Subcutaneous adipose tissue (tissue), 4 donors: Measurements from ENCODE around the gene GDAP1L1. TPM values are rescaled to one million over a fixed set of nuclear protein-coding genes. Genes with fewer than 3 reads are reported as not detected.

ENCODE experiments used
- total RNA-seq, 4 donors: library from RNA; depleted of rRNA; stranded (reverse); fragments of >200 nt; gene quantifications; one replicate each; pipeline ENCODE4 v1.1.0, GENCODE V29; 2016
- TF ChIP-seq, protein P1 (sequence below): fragments of 450-650 bp; IDR thresholded peaks from one replicate; pipeline ENCODE4 v1.5.1; 2016; ENCODE audit warnings: low read depth, mild to moderate bottlenecking, control low read depth, antibody characterized with exemption, moderate library complexity

The GDAP1L1 gene
- total RNA-seq, 4 donors from 2014 or later: not detected

GRCh38 chr20:44247586-44248409, 690 bp downstream of the GDAP1L1 start:
- TF ChIP-seq, protein P1, sequence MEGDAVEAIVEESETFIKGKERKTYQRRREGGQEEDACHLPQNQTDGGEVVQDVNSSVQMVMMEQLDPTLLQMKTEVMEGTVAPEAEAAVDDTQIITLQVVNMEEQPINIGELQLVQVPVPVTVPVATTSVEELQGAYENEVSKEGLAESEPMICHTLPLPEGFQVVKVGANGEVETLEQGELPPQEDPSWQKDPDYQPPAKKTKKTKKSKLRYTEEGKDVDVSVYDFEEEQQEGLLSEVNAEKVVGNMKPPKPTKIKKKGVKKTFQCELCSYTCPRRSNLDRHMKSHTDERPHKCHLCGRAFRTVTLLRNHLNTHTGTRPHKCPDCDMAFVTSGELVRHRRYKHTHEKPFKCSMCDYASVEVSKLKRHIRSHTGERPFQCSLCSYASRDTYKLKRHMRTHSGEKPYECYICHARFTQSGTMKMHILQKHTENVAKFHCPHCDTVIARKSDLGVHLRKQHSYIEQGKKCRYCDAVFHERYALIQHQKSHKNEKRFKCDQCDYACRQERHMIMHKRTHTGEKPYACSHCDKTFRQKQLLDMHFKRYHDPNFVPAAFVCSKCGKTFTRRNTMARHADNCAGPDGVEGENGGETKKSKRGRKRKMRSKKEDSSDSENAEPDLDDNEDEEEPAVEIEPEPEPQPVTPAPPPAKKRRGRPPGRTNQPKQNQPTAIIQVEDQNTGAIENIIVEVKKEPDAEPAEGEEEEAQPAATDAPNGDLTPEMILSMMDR: no peak

GRCh38 chr20:44248410-44248759, 1.3 kb downstream of the GDAP1L1 start:
- TF ChIP-seq, protein P1: no peak

DNA sequence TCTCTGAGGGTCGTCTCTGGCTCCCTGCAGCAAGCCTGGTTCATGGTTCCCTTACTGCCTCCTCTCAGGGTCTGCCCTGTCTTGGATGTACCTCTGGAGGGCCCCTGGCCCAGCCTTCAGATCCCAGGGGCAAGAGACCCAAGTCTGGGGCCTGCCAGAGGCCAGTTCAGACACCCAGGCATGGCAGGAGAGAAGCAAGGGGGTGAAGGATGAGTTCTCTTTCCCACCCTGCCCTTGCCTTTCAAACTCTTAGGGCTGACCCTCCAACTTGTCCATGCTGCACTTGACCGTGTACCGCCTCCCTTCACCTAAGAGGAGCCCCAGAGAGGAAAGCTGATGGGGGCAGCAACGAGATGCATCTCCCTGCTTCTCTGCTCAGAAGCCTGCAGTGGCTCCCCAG, 4.2 kb downstream of the GDAP1L1 start:
- TF ChIP-seq, protein P1: no peak

GRCh38 chr20:44253528-44253927, 6.4 kb downstream of the GDAP1L1 start:
- TF ChIP-seq, protein P1: no peak

- TF ChIP-seq, protein P1: no peak
Measured at GRCh38 chr20:44254073-44254472, 7.0 kb downstream of the GDAP1L1 start.

- TF ChIP-seq, protein P1: no peak
Measured at GRCh38 chr20:44255942-44256341, 8.8 kb downstream of the GDAP1L1 start.

DNA sequence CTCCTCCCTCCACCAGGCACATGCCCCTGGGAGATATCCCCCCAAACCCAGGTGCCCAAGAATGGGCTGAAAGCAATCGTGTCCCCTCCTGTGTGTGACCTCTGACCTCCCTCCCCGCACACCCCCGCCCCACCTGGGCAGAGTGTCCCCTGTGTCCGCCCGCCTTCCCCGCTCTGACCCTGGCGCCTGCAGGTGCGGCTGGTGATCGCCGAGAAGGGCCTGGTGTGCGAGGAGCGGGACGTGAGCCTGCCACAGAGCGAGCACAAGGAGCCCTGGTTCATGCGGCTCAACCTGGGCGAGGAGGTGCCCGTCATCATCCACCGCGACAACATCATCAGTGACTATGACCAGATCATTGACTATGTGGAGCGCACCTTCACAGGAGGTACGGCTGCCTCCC, 9.9 kb downstream of the GDAP1L1 start:
- TF ChIP-seq, protein P1: no peak
